ENCODE results near the gene FAM151A. TPM values are rescaled to one million over a fixed set of nuclear protein-coding genes. Genes with fewer than 3 reads are reported as not detected.

The FAM151A gene
- total and polyA plus RNA-seq, 8 donors, result 0.12 to 0.21 TPM; not detected in 6

DNA sequence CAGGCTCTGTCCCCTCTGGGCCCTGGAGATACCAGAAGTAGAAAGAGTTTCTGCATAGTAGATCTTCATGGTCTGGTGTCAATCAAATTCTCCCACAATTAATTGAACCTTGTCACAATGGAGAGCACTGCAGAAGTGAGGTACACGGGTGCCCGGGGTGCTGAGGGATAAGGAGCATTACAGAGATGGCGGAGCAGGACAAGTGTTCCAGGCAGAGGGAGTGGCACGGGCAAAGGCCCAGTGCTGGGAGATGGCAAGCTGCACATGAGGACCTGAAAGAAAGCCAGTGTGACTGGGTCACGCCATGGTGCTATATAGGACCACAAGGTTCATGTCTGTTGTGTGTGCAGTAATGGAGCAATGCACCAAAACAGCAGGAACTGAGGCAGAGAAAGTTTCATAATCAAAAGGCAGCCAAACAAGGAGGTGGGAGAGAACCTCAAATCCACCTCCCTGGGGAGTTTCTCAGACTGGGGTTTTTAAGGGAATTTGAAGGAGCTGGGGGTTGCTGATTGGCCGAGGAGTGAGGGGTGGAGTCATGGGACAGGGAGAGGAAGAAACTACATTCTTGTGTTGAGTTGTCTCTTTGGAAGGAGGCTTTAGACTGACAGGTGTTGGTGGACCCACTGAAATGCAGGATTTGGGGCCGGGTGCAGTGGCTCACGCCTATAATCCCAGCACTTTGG lies 47.6 kb downstream of the FAM151A start:
- no peak overlapping the region for H3K27ac ChIP-seq
- DNase-seq, result no peak
- no peak for FAIRE-seq
- H3K4me1 ChIP-seq, result peaks cover 0 to 9% (median 0%) of the 10 kb centered on the region in 3 donors
- H3K9me3 ChIP-seq, result no peaks in the 10 kb centered on the region
- no peak overlapping the region for H3K4me3 ChIP-seq
- ATAC-seq, result no peak
- 90 to 94% methylated on average over 8 of the region's 8 CpGs for WGBS, 2 donors
- H3K27me3 ChIP-seq, result no peaks in the 10 kb centered on the region
- H3K36me3 ChIP-seq, result no peaks in the 10 kb centered on the region
- TF ChIP-seq, protein P1, sequence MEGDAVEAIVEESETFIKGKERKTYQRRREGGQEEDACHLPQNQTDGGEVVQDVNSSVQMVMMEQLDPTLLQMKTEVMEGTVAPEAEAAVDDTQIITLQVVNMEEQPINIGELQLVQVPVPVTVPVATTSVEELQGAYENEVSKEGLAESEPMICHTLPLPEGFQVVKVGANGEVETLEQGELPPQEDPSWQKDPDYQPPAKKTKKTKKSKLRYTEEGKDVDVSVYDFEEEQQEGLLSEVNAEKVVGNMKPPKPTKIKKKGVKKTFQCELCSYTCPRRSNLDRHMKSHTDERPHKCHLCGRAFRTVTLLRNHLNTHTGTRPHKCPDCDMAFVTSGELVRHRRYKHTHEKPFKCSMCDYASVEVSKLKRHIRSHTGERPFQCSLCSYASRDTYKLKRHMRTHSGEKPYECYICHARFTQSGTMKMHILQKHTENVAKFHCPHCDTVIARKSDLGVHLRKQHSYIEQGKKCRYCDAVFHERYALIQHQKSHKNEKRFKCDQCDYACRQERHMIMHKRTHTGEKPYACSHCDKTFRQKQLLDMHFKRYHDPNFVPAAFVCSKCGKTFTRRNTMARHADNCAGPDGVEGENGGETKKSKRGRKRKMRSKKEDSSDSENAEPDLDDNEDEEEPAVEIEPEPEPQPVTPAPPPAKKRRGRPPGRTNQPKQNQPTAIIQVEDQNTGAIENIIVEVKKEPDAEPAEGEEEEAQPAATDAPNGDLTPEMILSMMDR (IDR thresholded peaks at IDR 0.05), result no peak
- intact Hi-C loops (cut with DNase I), result no loop called here

DNA sequence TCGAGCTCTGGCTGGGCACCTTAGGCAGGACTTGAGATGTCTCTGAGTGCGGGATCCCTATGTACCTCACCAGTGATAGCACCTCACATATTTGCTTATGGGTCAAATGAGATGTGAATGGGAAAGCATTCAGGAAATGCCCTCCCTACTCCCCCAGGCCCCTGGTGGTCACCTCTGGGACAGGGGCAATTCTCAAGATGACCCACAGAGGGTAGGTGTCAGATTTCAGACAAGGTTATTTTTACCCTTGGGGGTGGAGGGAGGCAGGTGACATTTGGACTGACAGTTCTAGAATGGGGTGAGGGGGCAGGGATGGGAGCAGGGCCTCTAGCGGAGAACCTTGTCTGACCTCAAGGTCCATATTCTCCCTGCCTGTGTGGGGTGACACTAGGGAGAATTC lies 48.2 kb downstream of the FAM151A start:
- intact Hi-C loops (cut with DNase I), result no loop called here
- TF ChIP-seq, protein P1 (IDR thresholded peaks at IDR 0.05), result no peak
- 94 to 99% methylated on average over 3 of the region's 3 CpGs for WGBS, 2 donors
- DNase-seq, result no peak
- no peak overlapping the region for H3K4me3 ChIP-seq
- H3K9me3 ChIP-seq, result no peaks in the 10 kb centered on the region
- no peak for FAIRE-seq
- peaks cover 0 to 9% (median 0%) of the 10 kb centered on the region in 3 donors for H3K4me1 ChIP-seq
- ATAC-seq, result no peak
- H3K27me3 ChIP-seq, result no peaks in the 10 kb centered on the region
- no peak overlapping the region for H3K27ac ChIP-seq
- H3K36me3 ChIP-seq, result no peaks in the 10 kb centered on the region

DNA sequence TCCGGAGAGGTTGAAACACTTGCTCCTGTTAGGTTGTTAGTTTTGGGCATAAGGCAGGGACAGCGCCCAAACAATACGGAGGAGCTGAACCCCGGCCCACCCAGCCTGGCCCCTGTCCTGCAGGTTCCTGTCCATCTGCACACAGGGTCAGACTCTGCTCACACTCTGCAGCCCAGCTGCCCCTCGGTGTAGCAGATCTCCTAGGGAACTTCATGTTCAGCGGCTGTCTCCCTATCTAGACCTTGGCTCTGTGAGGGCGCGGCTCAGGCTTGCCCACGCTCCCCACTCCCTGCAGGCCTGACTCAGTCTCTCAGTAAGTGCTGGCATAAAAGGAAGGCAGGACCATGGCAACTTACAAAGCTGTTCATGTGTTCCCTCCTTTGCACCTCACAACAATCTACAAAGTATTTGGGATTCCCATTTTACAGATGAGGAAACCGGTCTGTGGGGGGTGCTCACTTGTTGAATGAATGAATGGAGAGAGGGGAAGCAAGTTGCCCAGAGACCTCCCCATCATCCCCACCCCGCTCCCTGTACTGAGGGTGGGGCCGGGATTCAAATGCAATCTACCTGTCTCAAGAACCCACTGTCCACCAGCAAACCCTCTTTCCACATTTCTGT lies 49.1 kb downstream of the FAM151A start:
- peaks cover 0 to 9% (median 0%) of the 10 kb centered on the region in 3 donors for H3K4me1 ChIP-seq
- intact Hi-C loops (cut with DNase I), result no loop called here
- TF ChIP-seq, protein P1 (IDR thresholded peaks at IDR 0.05), result no peak
- H3K27me3 ChIP-seq, result no peaks in the 10 kb centered on the region
- ATAC-seq (no peak), FAIRE-seq (no peak), DNase-seq (no peak)
- H3K9me3 ChIP-seq, result no peaks in the 10 kb centered on the region
- no peak overlapping the region for H3K27ac ChIP-seq
- H3K36me3 ChIP-seq, result no peaks in the 10 kb centered on the region
- H3K4me3 ChIP-seq, result no peak overlapping the region
- WGBS, 2 donors, result 93 to 97% methylated on average over 12 of the region's 12 CpGs

DNA sequence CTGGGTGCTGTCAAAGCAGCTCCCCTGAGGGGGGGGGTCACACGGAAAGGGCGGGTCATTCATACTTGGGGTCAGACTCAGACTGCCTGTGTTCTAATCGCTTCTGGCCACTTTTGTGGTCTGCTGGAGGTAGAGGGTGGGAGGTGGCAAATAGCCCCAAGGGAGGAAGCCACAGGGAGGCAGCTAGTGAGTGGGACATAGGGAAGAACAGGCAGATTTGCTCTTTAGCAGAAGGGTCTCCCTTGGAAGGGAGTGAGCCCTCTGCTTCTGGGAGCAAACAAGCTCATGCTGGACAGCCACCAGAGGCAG lies 50.8 kb downstream of the FAM151A start:
- Histone ChIP-seq H3K4me1 (peaks cover 0 to 3% (median 0%) of the 10 kb centered on the region in 3 donors), H3K27ac (no peak overlapping the region), H3K9me3 (no peaks in the 10 kb centered on the region), H3K4me3 (no peak overlapping the region), H3K36me3 (no peaks in the 10 kb centered on the region), H3K27me3 (no peaks in the 10 kb centered on the region)
- ATAC-seq (no peak), FAIRE-seq (no peak), DNase-seq (no peak)
- intact Hi-C loops (cut with DNase I), result no loop called here
- WGBS, 2 donors, result 67 to 76% methylated on average over 3 of the region's 3 CpGs
- TF ChIP-seq, protein P1 (IDR thresholded peaks at IDR 0.05), result no peak

Measured in pancreas (tissue), 10 donors.